GM12801 (cell line): ENCODE data around the gene NPAS2.

Source experiments
- TF ChIP-seq, protein P1 (sequence below): IDR thresholded peaks from one replicate; pipeline ENCODE4 v1.5.1; 2011; ENCODE audit warnings: control low read depth; ENCODE audit not compliant: insufficient read length; ENCODE audit errors: extremely low read depth

NPAS2 gene

DNA sequence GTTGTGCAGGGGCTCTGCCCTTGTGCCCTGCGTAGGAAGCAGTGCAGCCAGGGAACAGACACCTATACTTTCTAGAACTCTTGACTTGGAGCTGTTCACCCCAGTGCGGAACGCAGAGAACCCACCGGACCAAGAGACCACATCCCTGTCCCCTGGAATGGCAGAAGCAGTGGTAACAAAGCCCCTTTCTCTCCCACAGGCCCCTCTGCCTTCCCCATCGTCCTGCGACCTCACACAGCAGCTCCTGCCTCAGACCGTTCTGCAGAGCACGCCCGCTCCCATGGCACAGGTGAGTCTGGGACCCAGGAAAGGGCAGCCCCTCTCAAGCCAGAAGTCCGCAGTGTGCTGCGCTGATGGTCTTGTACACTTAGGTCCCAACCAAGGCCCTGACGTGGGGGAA lies 157.6 kb downstream of the NPAS2 start:
- TF ChIP-seq, protein P1, sequence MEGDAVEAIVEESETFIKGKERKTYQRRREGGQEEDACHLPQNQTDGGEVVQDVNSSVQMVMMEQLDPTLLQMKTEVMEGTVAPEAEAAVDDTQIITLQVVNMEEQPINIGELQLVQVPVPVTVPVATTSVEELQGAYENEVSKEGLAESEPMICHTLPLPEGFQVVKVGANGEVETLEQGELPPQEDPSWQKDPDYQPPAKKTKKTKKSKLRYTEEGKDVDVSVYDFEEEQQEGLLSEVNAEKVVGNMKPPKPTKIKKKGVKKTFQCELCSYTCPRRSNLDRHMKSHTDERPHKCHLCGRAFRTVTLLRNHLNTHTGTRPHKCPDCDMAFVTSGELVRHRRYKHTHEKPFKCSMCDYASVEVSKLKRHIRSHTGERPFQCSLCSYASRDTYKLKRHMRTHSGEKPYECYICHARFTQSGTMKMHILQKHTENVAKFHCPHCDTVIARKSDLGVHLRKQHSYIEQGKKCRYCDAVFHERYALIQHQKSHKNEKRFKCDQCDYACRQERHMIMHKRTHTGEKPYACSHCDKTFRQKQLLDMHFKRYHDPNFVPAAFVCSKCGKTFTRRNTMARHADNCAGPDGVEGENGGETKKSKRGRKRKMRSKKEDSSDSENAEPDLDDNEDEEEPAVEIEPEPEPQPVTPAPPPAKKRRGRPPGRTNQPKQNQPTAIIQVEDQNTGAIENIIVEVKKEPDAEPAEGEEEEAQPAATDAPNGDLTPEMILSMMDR = no peak

DNA sequence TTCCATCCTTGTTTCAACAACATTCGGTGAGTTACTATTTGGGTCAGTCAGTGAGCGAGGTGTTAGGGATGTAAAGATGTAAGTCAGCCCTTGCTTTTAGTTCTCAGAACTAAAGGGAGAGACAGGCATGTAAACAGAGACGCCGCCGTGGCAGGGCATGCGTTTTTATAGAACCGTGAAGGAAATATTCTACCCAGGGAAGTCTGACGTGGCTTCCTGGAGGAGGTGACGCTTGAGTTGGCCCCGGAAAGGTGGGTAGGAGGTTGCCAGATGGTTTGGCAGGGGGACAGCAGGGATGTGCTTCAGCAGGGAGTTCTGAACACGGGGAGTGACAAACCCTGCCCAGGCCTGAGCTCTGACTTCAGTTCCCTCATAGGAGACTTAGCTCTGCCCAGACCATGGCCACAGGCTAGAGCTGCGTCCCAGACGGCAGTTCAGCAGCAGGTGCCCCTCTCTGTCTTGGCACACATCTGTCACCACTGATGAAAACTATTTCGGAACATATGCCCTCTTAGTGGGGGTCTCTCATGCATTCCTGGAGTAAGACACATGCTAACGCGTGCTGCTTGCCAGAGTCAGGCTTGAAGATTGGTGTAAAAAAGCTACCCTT lies 158.7 kb downstream of the NPAS2 start:
- TF ChIP-seq, protein P1 = no peak

DNA sequence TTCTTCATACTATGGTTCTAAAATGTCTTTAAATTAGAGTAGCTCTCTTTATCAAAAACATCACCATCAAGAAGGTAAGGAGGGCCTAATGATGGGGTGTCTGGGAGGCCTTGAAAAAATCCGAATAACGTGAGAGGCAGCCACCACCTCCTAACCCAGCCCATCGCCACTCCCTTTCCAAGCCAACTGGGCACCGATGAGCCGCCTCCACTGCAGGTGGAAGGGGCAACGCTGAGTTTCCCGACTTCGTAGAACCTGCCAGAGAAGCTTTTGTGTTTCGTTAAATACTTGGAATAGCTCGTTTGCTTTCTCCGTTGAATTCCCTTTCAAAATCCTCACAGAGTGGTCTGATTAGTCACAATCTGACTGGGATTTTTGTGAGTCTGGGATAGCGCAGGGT lies 160.1 kb downstream of the NPAS2 start:
- TF ChIP-seq, protein P1 = no peak

DNA sequence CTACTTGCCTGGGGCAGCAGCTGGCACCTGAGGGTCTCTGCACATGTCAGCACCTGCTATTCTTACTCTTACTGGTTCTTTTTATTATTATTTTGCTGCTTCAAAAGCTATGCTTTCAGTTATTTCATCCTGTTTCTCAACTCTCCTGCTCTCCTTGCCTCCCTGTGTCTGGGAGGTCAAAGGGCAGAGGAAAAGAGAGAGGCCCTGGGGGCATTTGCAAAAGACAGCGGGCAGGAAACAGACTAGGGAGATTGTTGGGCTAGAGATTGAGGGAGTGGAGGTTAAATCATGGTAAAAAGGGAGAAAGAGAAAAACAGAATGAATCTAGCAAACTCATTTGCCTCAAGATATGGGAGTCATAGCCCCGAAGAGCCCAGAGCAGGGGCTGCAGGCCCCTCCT lies 161.1 kb downstream of the NPAS2 start:
- TF ChIP-seq, protein P1 = no peak

DNA sequence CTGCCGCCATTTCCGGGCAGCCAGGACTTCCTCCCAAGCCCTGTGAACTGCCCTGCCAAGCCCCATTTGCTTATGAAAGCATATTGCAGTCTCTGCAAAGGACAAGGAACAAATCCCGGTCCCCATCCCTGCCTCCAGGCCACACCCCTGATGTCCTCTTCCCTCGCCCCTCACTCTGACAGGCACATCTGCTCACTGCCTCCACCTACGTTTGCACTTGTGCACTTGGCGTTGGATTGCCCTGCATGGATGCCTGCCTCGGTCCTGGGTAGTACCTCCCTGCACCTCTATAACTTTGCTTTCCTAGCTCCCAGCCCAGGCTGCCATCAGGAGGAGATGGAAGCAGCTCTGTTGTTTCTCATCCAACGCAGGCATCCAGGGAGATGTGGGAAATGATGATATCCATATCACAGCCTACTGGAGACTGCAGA lies 162.5 kb downstream of the NPAS2 start:
- TF ChIP-seq, protein P1 = no peak

DNA sequence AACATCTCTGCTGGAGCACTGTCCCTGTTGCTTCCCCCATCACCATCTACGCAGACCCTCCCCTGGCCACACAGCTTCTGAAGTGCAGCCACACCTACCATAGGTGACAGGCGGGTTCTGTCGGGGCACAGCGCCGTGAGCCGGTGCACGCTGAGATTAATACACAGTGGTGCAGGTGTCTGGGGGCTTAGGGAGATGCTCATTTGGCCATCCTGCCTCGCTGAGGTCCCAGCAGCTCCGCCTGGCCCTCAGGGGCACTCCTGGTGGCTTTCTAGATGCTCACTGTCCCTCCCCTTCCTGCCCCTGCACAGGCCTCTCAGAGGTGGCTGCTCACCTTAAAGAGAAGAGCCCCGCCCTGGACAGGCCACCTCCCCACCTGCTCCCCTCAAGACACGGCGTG lies 163.3 kb downstream of the NPAS2 start:
- TF ChIP-seq, protein P1 = no peak

DNA sequence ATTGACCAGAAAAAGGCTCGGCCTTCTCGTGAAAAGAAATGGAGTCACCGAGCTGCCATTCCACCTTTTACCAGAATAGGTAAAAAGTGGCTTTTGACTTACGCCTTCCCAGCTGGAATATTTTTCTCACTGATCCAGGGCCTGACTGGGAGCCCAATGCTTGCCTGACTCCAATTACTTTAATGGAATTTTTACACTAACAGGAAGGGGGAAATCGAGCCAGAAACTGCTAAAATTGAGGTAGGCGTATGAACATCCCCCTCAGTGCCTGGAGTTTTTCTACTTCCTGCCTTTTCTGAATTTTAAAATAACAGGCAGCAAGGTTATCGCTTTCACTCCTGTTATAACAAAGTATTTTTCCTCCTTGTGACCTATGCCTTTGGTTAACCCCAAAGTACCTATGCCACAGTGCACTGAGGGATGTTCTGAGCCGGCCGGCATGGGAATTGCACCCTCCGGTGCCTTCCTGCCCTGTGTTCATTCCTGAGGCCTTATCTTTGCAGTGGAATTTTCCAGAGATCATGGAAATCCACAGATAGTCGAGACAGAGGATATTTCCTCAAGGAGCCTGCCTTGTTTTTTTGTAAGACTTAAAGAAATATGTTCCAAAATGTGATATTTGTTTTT lies 163.9 kb downstream of the NPAS2 start:
- TF ChIP-seq, protein P1 = no peak

DNA sequence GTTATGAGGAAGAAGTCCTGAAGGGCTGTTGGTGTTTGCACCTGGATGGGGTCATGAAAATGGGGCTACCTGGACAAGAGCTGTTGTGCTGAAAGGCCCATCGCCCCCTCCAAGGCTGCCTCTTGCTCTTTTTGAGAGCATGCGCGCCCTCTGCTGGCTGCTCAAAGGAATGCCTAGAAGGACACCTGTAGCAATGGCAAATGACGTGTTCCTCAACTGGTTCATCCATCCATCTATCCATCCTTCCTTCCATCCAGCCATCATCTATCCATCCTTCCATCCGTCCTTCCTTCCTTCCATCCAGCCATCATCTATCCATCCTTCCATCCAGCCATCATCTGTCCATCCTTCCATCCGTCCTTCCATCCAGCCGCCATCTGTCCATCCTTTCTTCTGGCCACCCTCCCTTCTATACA lies 165.0 kb downstream of the NPAS2 start:
- TF ChIP-seq, protein P1 = no peak
